SK-N-MC (cell line): ENCODE results near the gene EGFL7.

Source experiments
- EZH2 ChIP-seq: fragments of 200-600 bp; sonication (generic); IDR thresholded peaks from one replicate; pipeline ENCODE4 v1.6.1; 2017; ENCODE audit warnings: antibody characterized with exemption
- FOXP2 ChIP-seq: optimal IDR thresholded peaks from 2 replicates; pipeline ENCODE3; 2011; ENCODE audit warnings: mild to moderate bottlenecking, moderate library complexity; ENCODE audit not compliant: insufficient read depth; ENCODE audit errors: extremely low read length, control extremely low read depth
- POLR2AphosphoS5 ChIP-seq: IDR thresholded peaks from 2 replicates; pipeline ENCODE4 v1.6.1; 2012; ENCODE audit warnings: mild to moderate bottlenecking, low read depth, low read length, borderline replicate concordance

DNA sequence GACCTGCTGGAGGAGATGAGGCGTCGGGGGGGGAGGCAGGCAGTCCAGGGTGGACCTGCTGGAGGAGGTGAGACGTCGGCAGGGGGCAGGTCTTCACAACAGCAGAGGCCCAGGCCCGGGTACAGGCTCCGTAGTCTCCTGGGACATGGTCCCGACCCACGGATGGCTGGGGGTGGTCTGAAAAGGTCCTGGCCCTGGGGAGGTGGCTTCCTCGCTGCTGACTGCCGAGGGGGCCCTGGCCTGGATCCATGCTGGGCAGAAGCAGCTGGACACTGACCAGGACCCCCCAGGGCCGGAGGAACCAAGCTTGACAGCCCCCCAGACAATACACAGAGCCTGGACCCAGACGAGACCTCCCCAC is 8.5 kb downstream of the EGFL7 start:
- TF ChIP-seq EZH2 (no peak), POLR2AphosphoS5 (no peak), FOXP2 (no peak)
